Smooth muscle cell (in vitro differentiated cells): ENCODE results near the gene ANKLE1. TPM values are rescaled to one million over a fixed set of nuclear protein-coding genes. Genes with fewer than 3 reads are reported as not detected.

ENCODE experiments used
- DNase-seq: peaks from one replicate; lab custom pipeline; 2025; ENCODE audit not compliant: unreplicated experiment; lab: John Stamatoyannopoulos, UW
- H2AFZ ChIP-seq: fragments of 200-600 bp; sonication (generic); 2 replicates; pipeline ENCODE4 v1.6.0; 2016; ENCODE audit warnings: antibody characterized with exemption, low read depth, mild to moderate bottlenecking
- H3F3A ChIP-seq: fragments of 200-600 bp; sonication (generic); 2 replicates; pipeline ENCODE4 v1.6.0; 2017; ENCODE audit warnings: antibody characterized with exemption, low read depth
- H3K27ac ChIP-seq: fragments of 200-600 bp; sonication (generic); 2 replicates; pipeline ENCODE4 v1.5.1; 2016; ENCODE audit warnings: low read depth, mild to moderate bottlenecking
- H3K27me3 ChIP-seq: fragments of 200-600 bp; sonication (generic); 2 replicates; pipeline ENCODE4 v1.6.1; 2016; ENCODE audit warnings: low read depth, mild to moderate bottlenecking
- H3K36me3 ChIP-seq: fragments of 200-600 bp; sonication (generic); 2 replicates; pipeline ENCODE4 v1.5.1; 2016; ENCODE audit warnings: low read depth
- H3K4me1 ChIP-seq: fragments of 200-600 bp; sonication (generic); 2 replicates; pipeline ENCODE4 v1.5.1; 2016; ENCODE audit warnings: low read depth
- H3K4me2 ChIP-seq: fragments of 200-600 bp; sonication (generic); 2 replicates; pipeline ENCODE4 v1.6.0; 2016; ENCODE audit warnings: mild to moderate bottlenecking
- H3K4me3 ChIP-seq: fragments of 200-600 bp; sonication (generic); 2 replicates; pipeline ENCODE4 v1.5.1; 2016; ENCODE audit warnings: mild to moderate bottlenecking
- H3K79me2 ChIP-seq: fragments of 200-600 bp; sonication (generic); 2 replicates; pipeline ENCODE4 v1.6.0; 2016; ENCODE audit warnings: low read depth, mild to moderate bottlenecking
- H3K9ac ChIP-seq: fragments of 200-600 bp; sonication (generic); 2 replicates; pipeline ENCODE4 v1.6.0; 2016; ENCODE audit warnings: low read depth
- H3K9me3 ChIP-seq: fragments of 200-600 bp; sonication (generic); replicated peaks from 2 replicates; pipeline ENCODE4 v1.5.1; 2016; ENCODE audit warnings: low read depth
- H4K20me1 ChIP-seq: fragments of 200-600 bp; sonication (generic); 2 replicates; pipeline ENCODE4 v1.6.0; 2016; ENCODE audit warnings: low read depth
- WGBS: methylation state at CpG from one replicate; pipeline ENCODE4 v1.1.7; 2016; ENCODE audit warnings: low lambda C conversion rate; 5-methylcytosine and 5-hydroxymethylcytosine counted together
- polyA plus RNA-seq: library from polyadenylated mRNA; unstranded; fragments of >200 nt; fragmentation: Nextera tagmentation; extraction: Ambion mirVana; gene quantifications from 2 replicates; pipeline ENCODE4 v1.2.1, GENCODE V29; 2016
- total RNA-seq: library from RNA; depleted of rRNA; stranded (reverse); fragments of >200 nt; gene quantifications from 2 replicates; pipeline ENCODE4 v1.2.3, GENCODE V29; 2014
- TF ChIP-seq, protein P1 (sequence below): fragments of 200-600 bp; sonication (generic); IDR thresholded peaks from 2 replicates; pipeline ENCODE4 v1.5.1; 2017; ENCODE audit warnings: borderline replicate concordance, mild to moderate bottlenecking, antibody characterized with exemption; ENCODE audit not compliant: insufficient read depth, poor library complexity, severe bottlenecking

The ANKLE1 gene
- total and polyA plus RNA-seq, 2 experiments from 2014 or later, result 0.36 to 0.61 TPM

- H3K4me3 ChIP-seq, result peak overlapping the region; percentile 67
- WGBS, result 1% methylated on average over 79 of the region's 100 CpGs
- H3K4me1 ChIP-seq, result peaks cover 24% of the 10 kb centered on the region
- H3K4me2 ChIP-seq, result peak overlapping the region; percentile 86
- peaks cover 43% of the 10 kb centered on the region for H4K20me1 ChIP-seq
- peak overlapping the region; percentile 19 for H3K9ac ChIP-seq
- TF ChIP-seq, protein P1, sequence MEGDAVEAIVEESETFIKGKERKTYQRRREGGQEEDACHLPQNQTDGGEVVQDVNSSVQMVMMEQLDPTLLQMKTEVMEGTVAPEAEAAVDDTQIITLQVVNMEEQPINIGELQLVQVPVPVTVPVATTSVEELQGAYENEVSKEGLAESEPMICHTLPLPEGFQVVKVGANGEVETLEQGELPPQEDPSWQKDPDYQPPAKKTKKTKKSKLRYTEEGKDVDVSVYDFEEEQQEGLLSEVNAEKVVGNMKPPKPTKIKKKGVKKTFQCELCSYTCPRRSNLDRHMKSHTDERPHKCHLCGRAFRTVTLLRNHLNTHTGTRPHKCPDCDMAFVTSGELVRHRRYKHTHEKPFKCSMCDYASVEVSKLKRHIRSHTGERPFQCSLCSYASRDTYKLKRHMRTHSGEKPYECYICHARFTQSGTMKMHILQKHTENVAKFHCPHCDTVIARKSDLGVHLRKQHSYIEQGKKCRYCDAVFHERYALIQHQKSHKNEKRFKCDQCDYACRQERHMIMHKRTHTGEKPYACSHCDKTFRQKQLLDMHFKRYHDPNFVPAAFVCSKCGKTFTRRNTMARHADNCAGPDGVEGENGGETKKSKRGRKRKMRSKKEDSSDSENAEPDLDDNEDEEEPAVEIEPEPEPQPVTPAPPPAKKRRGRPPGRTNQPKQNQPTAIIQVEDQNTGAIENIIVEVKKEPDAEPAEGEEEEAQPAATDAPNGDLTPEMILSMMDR, result no peak
- peaks cover 52% of the 10 kb centered on the region for H3K79me2 ChIP-seq
- peak overlapping the region; percentile 9 for H3K27ac ChIP-seq
- no peak overlapping the region for H2AFZ ChIP-seq
- peaks cover 4% of the 10 kb centered on the region for H3F3A ChIP-seq
- DNase-seq, result no peak
- no peaks in the 10 kb centered on the region for H3K27me3 ChIP-seq
- no peaks in the 10 kb centered on the region for H3K36me3 ChIP-seq
- no peaks in the 10 kb centered on the region for H3K9me3 ChIP-seq
Observed at GRCh38 chr19:17244618-17245534, 36.8 kb upstream of the ANKLE1 start.

- Histone ChIP-seq H4K20me1 (peaks cover 36% of the 10 kb centered on the region), H3F3A (peaks cover 3% of the 10 kb centered on the region), H3K36me3 (no peaks in the 10 kb centered on the region), H3K27me3 (no peaks in the 10 kb centered on the region), H3K4me3 (peak within 1 kb of the TSS; percentile 67), H3K27ac (peak within 1 kb of the TSS; percentile 80), H3K79me2 (peaks cover 47% of the 10 kb centered on the region), H3K4me2 (peak within 1 kb of the TSS; percentile 95), H2AFZ (peak within 1 kb of the TSS; percentile 1), H3K4me1 (peaks cover 24% of the 10 kb centered on the region), H3K9ac (peak within 1 kb of the TSS; percentile 19), H3K9me3 (no peaks in the 10 kb centered on the region)
- no peak for DNase-seq
- WGBS, result 1% methylated on average over 39 of the region's 72 CpGs
- TF ChIP-seq, protein P1, result no peak
Observed at GRCh38 chr19:17245535-17245984, 36.1 kb upstream of the ANKLE1 start, which contains the start of gene NR2F6. Gene NR2F6, minus strand, starts transcription at chr19:17245919. Its CDS starts 699 bp downstream, at chr19:17245220.

DNA sequence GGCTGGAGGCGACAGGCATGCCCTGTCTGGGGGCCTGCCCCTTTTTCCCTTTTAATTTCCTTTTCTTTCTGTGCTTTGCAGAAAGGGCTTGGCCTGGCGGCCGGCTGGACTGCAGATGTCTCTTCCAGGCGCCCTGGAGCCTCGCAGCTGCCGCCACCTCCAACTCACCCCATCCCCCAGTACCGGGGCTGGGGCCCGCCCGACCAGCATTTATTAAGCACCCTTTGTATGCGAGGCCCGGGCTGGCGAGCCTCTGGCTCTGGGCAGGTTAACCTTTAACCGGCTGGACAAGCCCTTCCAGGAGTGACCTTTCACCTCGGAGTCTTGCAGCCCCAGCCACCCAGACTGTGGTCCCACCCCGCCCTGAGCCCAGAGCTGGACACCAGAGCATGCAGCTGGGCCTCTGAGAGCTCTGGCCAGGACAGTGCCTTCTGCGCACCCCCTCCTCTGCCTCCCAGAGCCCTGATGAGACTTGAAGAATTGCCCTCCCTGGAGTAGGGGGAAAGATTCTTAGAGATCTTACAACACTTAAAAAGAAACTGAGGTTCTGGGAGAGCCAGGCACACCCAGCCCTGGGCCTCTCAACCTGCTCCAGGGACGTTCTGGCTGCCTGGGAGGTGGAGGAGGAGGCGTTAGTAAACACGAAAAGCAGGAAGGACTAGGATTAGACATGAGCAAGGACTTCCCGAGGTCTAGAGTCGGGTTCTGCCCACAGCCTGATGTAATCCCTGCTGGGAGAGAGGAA, 34.8 kb upstream of the ANKLE1 start:
- H3K36me3 ChIP-seq, result no peaks in the 10 kb centered on the region
- no peak for DNase-seq
- H3K4me1 ChIP-seq, result peaks cover 24% of the 10 kb centered on the region
- H3K9me3 ChIP-seq, result no peaks in the 10 kb centered on the region
- peaks cover 34% of the 10 kb centered on the region for H3K79me2 ChIP-seq
- H3K4me3 ChIP-seq, result peak overlapping the region; percentile 61
- H2AFZ ChIP-seq, result peak overlapping the region; percentile 1
- H3K4me2 ChIP-seq, result peak overlapping the region; percentile 95
- no peak overlapping the region for H3K9ac ChIP-seq
- TF ChIP-seq, protein P1, result no peak
- H3F3A ChIP-seq, result no peaks in the 10 kb centered on the region
- H4K20me1 ChIP-seq, result peaks cover 23% of the 10 kb centered on the region
- H3K27ac ChIP-seq, result peak overlapping the region; percentile 80
- WGBS, result 11% methylated on average over 18 of the region's 21 CpGs
- no peaks in the 10 kb centered on the region for H3K27me3 ChIP-seq
